Ectodermal cell (in vitro differentiated cells): ENCODE measurements around the gene AKAP11.

ENCODE experiments used
- H3K27ac ChIP-seq: 2 replicates; pipeline ENCODE4 v1.7.0; 2013; ENCODE audit warnings: mild to moderate bottlenecking, low read depth, low read length; ENCODE audit not compliant: insufficient read depth, poor library complexity, severe bottlenecking
- H3K27me3 ChIP-seq: 2 replicates; pipeline ENCODE4 v1.7.0; 2013; ENCODE audit warnings: mild to moderate bottlenecking, low read length; ENCODE audit not compliant: insufficient read depth, control insufficient read depth, poor library complexity, severe bottlenecking
- H3K36me3 ChIP-seq: one replicate; pipeline ENCODE4 v1.7.0; 2013; ENCODE audit warnings: low read length; ENCODE audit not compliant: control insufficient read depth, insufficient read depth
- H3K4me1 ChIP-seq: one replicate; pipeline ENCODE4 v1.7.0; 2013; ENCODE audit warnings: low read length; ENCODE audit not compliant: control insufficient read depth, insufficient read depth
- H3K4me3 ChIP-seq: 2 replicates; pipeline ENCODE4 v1.7.0; 2013; ENCODE audit warnings: low read depth, low read length, control low read depth; ENCODE audit not compliant: insufficient read depth
- H3K9me3 ChIP-seq: 2 replicates; pipeline ENCODE4 v1.7.0; 2013; ENCODE audit warnings: mild to moderate bottlenecking, low read length, moderate library complexity; ENCODE audit not compliant: control insufficient read depth
- WGBS, 2 experiments: methylation state at CpG; one replicate each; pipeline ENCODE4 v1.1.7; 2013; ENCODE audit warnings: missing lambda C conversion rate in 2 of 2; 5-methylcytosine and 5-hydroxymethylcytosine counted together

AKAP11 gene

GRCh38 chr13:42283574-42283973 lies 11.6 kb downstream of the AKAP11 start:
- H3K4me1 ChIP-seq: peaks cover 5% of the 10 kb centered on the region
- no peaks in the 10 kb centered on the region for H3K9me3 ChIP-seq
- no peak overlapping the region for H3K27ac ChIP-seq
- 92 to 97% methylated on average over 3 of the region's 3 CpGs for WGBS, 2 experiments
- no peaks in the 10 kb centered on the region for H3K36me3 ChIP-seq
- no peaks in the 10 kb centered on the region for H3K27me3 ChIP-seq
- H3K4me3 ChIP-seq: no peak overlapping the region

GRCh38 chr13:42284068-42284467 lies 12.1 kb downstream of the AKAP11 start:
- H3K27me3 ChIP-seq: no peaks in the 10 kb centered on the region
- H3K36me3 ChIP-seq: no peaks in the 10 kb centered on the region
- no peak overlapping the region for H3K4me3 ChIP-seq
- H3K4me1 ChIP-seq: peaks cover 5% of the 10 kb centered on the region
- no peak overlapping the region for H3K27ac ChIP-seq
- WGBS, 2 experiments: 79 to 83% methylated on average over 3 of the region's 3 CpGs
- H3K9me3 ChIP-seq: no peaks in the 10 kb centered on the region

GRCh38 chr13:42298392-42298791 lies 26.4 kb downstream of the AKAP11 start:
- Histone ChIP-seq H3K9me3 (no peaks in the 10 kb centered on the region), H3K4me3 (no peak overlapping the region), H3K36me3 (peaks cover 45% of the 10 kb centered on the region), H3K4me1 (no peaks in the 10 kb centered on the region), H3K27ac (no peak overlapping the region), H3K27me3 (no peaks in the 10 kb centered on the region)

- Histone ChIP-seq H3K27ac (no peak overlapping the region), H3K36me3 (peaks cover 36% of the 10 kb centered on the region), H3K27me3 (no peaks in the 10 kb centered on the region)
Measured at GRCh38 chr13:42305503-42305902, 33.6 kb downstream of the AKAP11 start.

GRCh38 chr13:42307461-42307860 lies 35.5 kb downstream of the AKAP11 start:
- Histone ChIP-seq H3K9me3 (no peaks in the 10 kb centered on the region), H3K36me3 (peaks cover 20% of the 10 kb centered on the region), H3K4me3 (no peak overlapping the region), H3K27me3 (no peaks in the 10 kb centered on the region), H3K4me1 (no peaks in the 10 kb centered on the region), H3K27ac (no peak overlapping the region)
- WGBS, 2 experiments: 94 to 95% methylated on average over 3 of the region's 4 CpGs

More at GRCh38 chr13:42305503-42305902, 33.6 kb downstream of the AKAP11 start:
- Histone ChIP-seq H3K4me1 (no peaks in the 10 kb centered on the region), H3K4me3 (no peak overlapping the region), H3K9me3 (no peaks in the 10 kb centered on the region)

- Histone ChIP-seq H3K36me3 (peaks cover 11% of the 10 kb centered on the region), H3K9me3 (no peaks in the 10 kb centered on the region), H3K4me3 (no peak overlapping the region), H3K27me3 (no peaks in the 10 kb centered on the region), H3K4me1 (no peaks in the 10 kb centered on the region), H3K27ac (no peak overlapping the region)
- 86 to 87% methylated on average over 2 of the region's 2 CpGs for WGBS, 2 experiments
Measured at GRCh38 chr13:42312817-42313431, 41.0 kb downstream of the AKAP11 start.

- H3K36me3 ChIP-seq: peaks cover 4% of the 10 kb centered on the region
- WGBS, 2 experiments: 68 to 75% methylated on average over 3 of the region's 3 CpGs
- no peak overlapping the region for H3K4me3 ChIP-seq
- no peak overlapping the region for H3K27ac ChIP-seq
- no peaks in the 10 kb centered on the region for H3K9me3 ChIP-seq
- peaks cover 9% of the 10 kb centered on the region for H3K4me1 ChIP-seq
- H3K27me3 ChIP-seq: no peaks in the 10 kb centered on the region
Measured at GRCh38 chr13:42318570-42318969, 46.6 kb downstream of the AKAP11 start.

- Histone ChIP-seq H3K4me3 (no peak overlapping the region), H3K27me3 (no peaks in the 10 kb centered on the region), H3K36me3 (peaks cover 4% of the 10 kb centered on the region), H3K9me3 (no peaks in the 10 kb centered on the region), H3K27ac (no peak overlapping the region), H3K4me1 (peaks cover 9% of the 10 kb centered on the region)
- WGBS, 2 experiments: 55 to 70% methylated on average over 3 of the region's 4 CpGs
Measured at GRCh38 chr13:42320375-42320787, 48.4 kb downstream of the AKAP11 start.

GRCh38 chr13:42322806-42323205 lies 50.9 kb downstream of the AKAP11 start:
- H3K27ac ChIP-seq: no peak overlapping the region
- no peaks in the 10 kb centered on the region for H3K36me3 ChIP-seq
- WGBS, 2 experiments: 80 to 89% methylated on average over 1 of the region's 2 CpGs
- peaks cover 9% of the 10 kb centered on the region for H3K4me1 ChIP-seq
- no peaks in the 10 kb centered on the region for H3K27me3 ChIP-seq
- H3K9me3 ChIP-seq: no peaks in the 10 kb centered on the region
- no peak overlapping the region for H3K4me3 ChIP-seq

- Histone ChIP-seq H3K9me3 (no peaks in the 10 kb centered on the region), H3K27me3 (no peaks in the 10 kb centered on the region), H3K4me1 (peaks cover 5% of the 10 kb centered on the region), H3K36me3 (no peaks in the 10 kb centered on the region), H3K27ac (no peak overlapping the region), H3K4me3 (no peak overlapping the region)
Measured at GRCh38 chr13:42324704-42325103, 52.8 kb downstream of the AKAP11 start.

GRCh38 chr13:42327725-42328124 lies 55.8 kb downstream of the AKAP11 start:
- H3K9me3 ChIP-seq: no peaks in the 10 kb centered on the region
- no peaks in the 10 kb centered on the region for H3K36me3 ChIP-seq
- H3K4me1 ChIP-seq: no peaks in the 10 kb centered on the region
- H3K4me3 ChIP-seq: no peak overlapping the region
- no peaks in the 10 kb centered on the region for H3K27me3 ChIP-seq
- H3K27ac ChIP-seq: no peak overlapping the region
